Kidney epithelial cell (primary cell): ENCODE measurements around the gene PEDS1. TPM values are rescaled to one million over a fixed set of nuclear protein-coding genes. Genes with fewer than 3 reads are reported as not detected.

Experiments used
- DNase-seq: peaks from one replicate; pipeline ENCODE4 v3.0.0-alpha.2; 2010; ENCODE audit warnings: low read depth
- H3K27me3 ChIP-seq: 2 replicates; pipeline ENCODE4 v1.6.0; 2011; ENCODE audit warnings: low read length; ENCODE audit not compliant: control insufficient read depth, insufficient read depth
- H3K36me3 ChIP-seq: 2 replicates; pipeline ENCODE4 v1.5.1; 2011; ENCODE audit warnings: low read length; ENCODE audit not compliant: control insufficient read depth, insufficient read depth
- H3K4me3 ChIP-seq: 2 replicates; pipeline ENCODE4 v1.5.1; 2011; ENCODE audit warnings: low read depth, mild to moderate bottlenecking, control low read depth, low read length
- CTCF ChIP-seq: IDR thresholded peaks from 2 replicates; pipeline ENCODE4 v1.5.1; 2011; ENCODE audit warnings: mild to moderate bottlenecking, moderate library complexity, low read length, control low read depth, inconsistent platforms; ENCODE audit not compliant: insufficient read depth, poor library complexity, severe bottlenecking
- total RNA-seq: library from RNA; depleted of rRNA; stranded (reverse); fragments of >200 nt; gene quantifications from 2 replicates; pipeline ENCODE4 v1.2.3, GENCODE V29; 2015

Gene PEDS1
- total RNA-seq, 1 donor from 2014 or later: 52.1 TPM

- DNase-seq: no peak
- Histone ChIP-seq H3K36me3 (no peaks in the 10 kb centered on the region), H3K27me3 (no peaks in the 10 kb centered on the region), H3K4me3 (no peak overlapping the region)
- no peak for TF ChIP-seq CTCF
Measured at GRCh38 chr20:50133041-50133440, 20.5 kb downstream of the PEDS1 start.

DNA sequence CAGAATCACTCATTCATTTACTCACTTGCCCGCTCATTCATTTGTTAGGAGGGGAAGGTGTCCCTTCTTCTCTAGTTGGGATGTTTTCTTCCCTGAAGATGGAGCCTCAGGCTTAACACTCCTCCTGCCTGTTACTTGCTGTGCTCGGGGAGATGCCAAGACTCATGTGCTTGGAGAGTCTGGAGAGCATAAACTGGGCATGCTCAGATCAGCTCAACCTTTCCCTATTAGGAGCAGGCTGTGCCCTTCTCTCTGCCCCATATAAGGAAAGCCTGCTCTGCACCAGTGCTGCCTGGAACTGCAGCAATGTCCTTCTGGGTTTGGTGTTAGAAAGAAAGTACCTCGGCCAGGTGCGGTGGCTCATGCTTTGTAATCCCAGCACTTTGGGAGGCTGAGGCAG is 22.5 kb downstream of the PEDS1 start:
- Histone ChIP-seq H3K36me3 (no peaks in the 10 kb centered on the region), H3K4me3 (no peak overlapping the region), H3K27me3 (no peaks in the 10 kb centered on the region)
- TF ChIP-seq CTCF: no peak
- no peak for DNase-seq

- DNase-seq: no peak
- Histone ChIP-seq H3K27me3 (no peaks in the 10 kb centered on the region), H3K4me3 (no peak overlapping the region), H3K36me3 (no peaks in the 10 kb centered on the region)
- TF ChIP-seq CTCF: no peak
Measured at GRCh38 chr20:50130356-50130723, 23.2 kb downstream of the PEDS1 start.

- Histone ChIP-seq H3K36me3 (no peaks in the 10 kb centered on the region), H3K27me3 (no peaks in the 10 kb centered on the region), H3K4me3 (no peak overlapping the region)
- no peak for TF ChIP-seq CTCF
- no peak for DNase-seq
Measured at GRCh38 chr20:50129662-50130355, 23.7 kb downstream of the PEDS1 start.

DNA sequence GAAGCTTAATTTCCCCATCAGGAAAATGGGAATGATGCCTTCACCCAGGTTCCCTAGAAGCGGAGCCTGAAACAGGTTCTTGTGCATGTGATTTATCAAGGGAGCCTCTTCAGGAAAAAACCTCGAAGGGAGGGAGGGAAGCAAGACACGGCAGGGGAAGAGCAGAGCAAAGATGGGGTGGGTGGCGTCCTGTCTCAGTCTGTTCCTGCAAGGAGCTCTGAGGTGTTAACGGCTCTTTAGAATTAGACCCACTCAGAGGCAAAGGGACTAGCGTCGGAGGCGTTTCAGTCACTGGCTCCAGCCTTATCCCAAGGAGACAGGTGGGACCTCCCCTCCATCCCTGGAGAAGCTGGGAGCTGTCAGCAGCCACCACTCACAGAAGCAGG is 25.0 kb downstream of the PEDS1 start:
- no peak for DNase-seq
- Histone ChIP-seq H3K4me3 (no peak overlapping the region), H3K27me3 (no peaks in the 10 kb centered on the region), H3K36me3 (no peaks in the 10 kb centered on the region)
- no peak for TF ChIP-seq CTCF
